Measurements from ENCODE around the gene CRYZL1. TPM values are rescaled to one million over a fixed set of nuclear protein-coding genes. Genes with fewer than 3 reads are reported as not detected.

Gene CRYZL1
- total RNA-seq, 1 donor from 2014 or later = 36.5 TPM

DNA sequence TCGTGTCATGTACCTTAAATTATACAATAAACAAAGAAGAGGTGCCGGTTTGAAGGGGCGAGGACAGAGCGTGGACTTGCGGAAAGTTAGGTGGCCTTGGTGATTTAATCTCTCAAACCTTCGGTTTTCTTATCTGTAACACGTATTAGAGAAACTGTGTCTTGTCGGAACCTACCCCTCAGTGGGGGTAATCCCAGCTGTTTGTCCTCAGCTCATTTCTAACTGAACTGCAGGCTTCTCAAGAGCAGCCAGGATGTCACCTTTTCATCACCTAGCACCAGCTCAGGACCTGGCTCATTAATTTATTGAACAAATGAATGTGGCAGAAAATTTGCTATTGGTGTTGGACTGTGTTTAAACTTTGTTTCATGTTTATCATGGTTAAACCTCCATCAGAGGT is 31.9 kb upstream of the CRYZL1 start:
- no peak overlapping the region for H3K4me3 Mint-ChIP-seq (ENCODE audit: low read depth)
- peaks cover 3% of the 10 kb centered on the region for H3K4me1 Mint-ChIP-seq (ENCODE audit: low read depth)
- H3K27ac Mint-ChIP-seq = no peak overlapping the region
- no peak for DNase-seq (ENCODE audit: low spot score)
- H3K27me3 Mint-ChIP-seq (ENCODE audit: low read depth) = no peaks in the 10 kb centered on the region
- no peaks in the 10 kb centered on the region for H3K9me3 Mint-ChIP-seq
- intact Hi-C loops (cut with micrococcal nuclease) = no loop called here
- H3K36me3 Mint-ChIP-seq (ENCODE audit: low read depth) = no peaks in the 10 kb centered on the region

DNA sequence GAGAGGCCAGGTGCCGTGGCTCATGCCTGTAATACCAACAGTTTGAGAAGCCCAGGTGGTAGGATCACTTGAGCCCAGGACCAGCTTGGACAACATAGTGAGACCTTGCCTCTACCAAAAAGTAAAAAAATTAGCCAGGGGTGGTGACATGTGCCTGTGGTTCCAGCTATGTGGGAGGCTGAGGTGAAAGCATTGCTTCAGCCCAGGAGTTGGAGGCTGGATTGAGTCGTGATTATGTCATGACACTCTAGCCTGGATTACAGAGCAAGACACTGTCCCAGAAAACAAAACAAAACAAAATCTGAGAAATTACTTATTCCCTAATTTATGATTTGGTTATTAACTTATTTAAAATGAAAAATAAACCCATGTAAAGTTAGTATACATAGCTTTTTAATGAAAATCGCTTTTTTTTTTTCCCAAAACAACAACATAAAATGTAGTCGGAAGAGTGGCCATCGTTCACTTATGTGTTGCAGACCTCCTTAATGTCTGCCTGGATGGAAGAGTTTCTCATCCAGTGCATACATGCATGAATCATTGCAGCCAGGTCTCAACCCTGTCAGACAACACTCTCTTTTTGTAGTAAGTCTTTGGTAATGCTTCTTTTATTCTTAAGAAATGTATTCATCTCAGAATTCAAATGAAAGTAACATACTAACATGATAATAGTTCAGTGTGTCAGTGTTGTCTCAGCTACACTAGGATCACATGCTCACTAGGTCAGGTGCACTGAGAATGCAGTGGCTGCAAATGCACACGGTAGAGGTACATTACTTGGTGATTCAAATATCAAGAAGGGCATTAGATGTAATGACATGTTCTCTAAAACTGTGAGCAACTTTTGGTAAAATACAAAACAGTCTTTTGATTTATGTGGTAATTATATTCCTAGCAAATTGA is 28.8 kb upstream of the CRYZL1 start:
- H3K36me3 Mint-ChIP-seq (ENCODE audit: low read depth) = no peaks in the 10 kb centered on the region
- H3K27ac Mint-ChIP-seq = no peak overlapping the region
- intact Hi-C loops (cut with micrococcal nuclease) = no loop called here
- peaks cover 5% of the 10 kb centered on the region for H3K4me1 Mint-ChIP-seq (ENCODE audit: low read depth)
- no peak for DNase-seq (ENCODE audit: low spot score)
- no peak overlapping the region for H3K4me3 Mint-ChIP-seq (ENCODE audit: low read depth)
- no peaks in the 10 kb centered on the region for H3K27me3 Mint-ChIP-seq (ENCODE audit: low read depth)
- no peaks in the 10 kb centered on the region for H3K9me3 Mint-ChIP-seq

DNA sequence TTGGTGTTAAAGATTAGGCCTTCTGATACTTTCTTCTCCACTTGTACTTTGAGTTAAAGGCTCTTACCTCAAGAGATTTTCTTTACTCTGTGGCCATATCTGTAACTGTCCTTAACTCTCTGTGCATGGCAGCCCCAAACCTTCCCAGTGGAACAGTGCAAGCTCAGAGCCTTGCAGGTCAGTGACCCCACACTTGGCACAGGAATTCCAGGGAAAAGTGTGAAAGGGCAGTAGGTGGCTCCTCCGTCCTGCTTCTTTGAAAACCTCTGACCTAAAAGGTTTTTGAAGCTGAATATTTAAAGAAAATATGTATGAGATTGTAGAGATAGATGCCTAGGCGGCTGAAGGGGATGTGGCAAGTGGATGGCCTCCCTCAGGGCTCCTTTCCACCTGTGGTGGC is 27.1 kb upstream of the CRYZL1 start:
- intact Hi-C loops (cut with micrococcal nuclease) = no loop called here

DNA sequence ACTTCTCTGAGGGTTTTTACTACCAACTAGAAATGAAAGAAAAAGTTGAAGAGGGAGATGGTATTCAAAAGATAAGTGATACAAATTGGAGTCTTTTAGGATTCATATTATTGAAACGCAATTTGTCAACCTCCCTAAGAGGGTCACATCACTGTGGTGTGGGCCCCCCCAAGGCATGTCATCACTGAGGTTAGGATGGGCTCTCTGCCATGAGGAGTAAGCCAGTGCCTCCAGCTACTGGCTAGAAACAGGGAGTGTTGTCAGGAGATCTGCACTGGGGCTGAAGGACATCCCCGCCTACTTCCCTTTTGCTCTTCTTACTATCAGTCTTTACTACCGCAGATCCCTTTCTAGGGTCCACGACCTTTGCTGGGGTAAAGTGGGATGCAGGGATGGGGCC is 26.6 kb upstream of the CRYZL1 start:
- H3K4me3 Mint-ChIP-seq (ENCODE audit: low read depth) = no peak overlapping the region
- H3K36me3 Mint-ChIP-seq (ENCODE audit: low read depth) = no peaks in the 10 kb centered on the region
- H3K9me3 Mint-ChIP-seq = no peaks in the 10 kb centered on the region
- no peak overlapping the region for H3K27ac Mint-ChIP-seq
- intact Hi-C loops (cut with micrococcal nuclease) = no loop called here
- H3K4me1 Mint-ChIP-seq (ENCODE audit: low read depth) = peaks cover 5% of the 10 kb centered on the region
- no peaks in the 10 kb centered on the region for H3K27me3 Mint-ChIP-seq (ENCODE audit: low read depth)
- no peak for DNase-seq (ENCODE audit: low spot score)

More for the DNA sequence above, 27.1 kb upstream of the CRYZL1 start:
- Mint-ChIP-seq H3K27me3 (ENCODE audit: low read depth) (no peaks in the 10 kb centered on the region), H3K4me1 (ENCODE audit: low read depth) (peaks cover 5% of the 10 kb centered on the region), H3K4me3 (ENCODE audit: low read depth) (no peak overlapping the region), H3K27ac (no peak overlapping the region), H3K36me3 (ENCODE audit: low read depth) (no peaks in the 10 kb centered on the region), H3K9me3 (no peaks in the 10 kb centered on the region)
- no peak for DNase-seq (ENCODE audit: low spot score)

DNA sequence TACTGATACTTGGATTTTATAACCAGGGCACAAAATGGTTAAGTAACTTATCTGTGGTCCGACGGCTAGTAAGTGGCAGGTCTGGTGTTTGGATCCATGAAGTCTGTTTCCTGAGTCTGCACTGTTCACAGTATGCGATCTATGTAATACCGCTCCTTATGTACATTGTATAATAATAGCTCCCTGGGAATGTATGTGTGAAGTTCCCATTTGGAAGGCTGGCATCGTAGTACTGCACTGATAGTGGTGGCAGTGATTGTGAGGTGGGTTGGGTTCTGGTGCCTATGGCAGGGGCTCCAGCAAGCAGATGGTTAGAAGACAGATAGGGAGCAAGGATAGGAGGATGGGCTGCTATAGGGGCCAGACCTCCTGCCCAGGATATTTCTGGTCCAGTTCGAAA is 26.1 kb upstream of the CRYZL1 start:
- no peaks in the 10 kb centered on the region for H3K9me3 Mint-ChIP-seq
- no peaks in the 10 kb centered on the region for H3K36me3 Mint-ChIP-seq (ENCODE audit: low read depth)
- no peak for DNase-seq (ENCODE audit: low spot score)
- intact Hi-C loops (cut with micrococcal nuclease) = no loop called here
- H3K27ac Mint-ChIP-seq = no peak overlapping the region
- H3K27me3 Mint-ChIP-seq (ENCODE audit: low read depth) = no peaks in the 10 kb centered on the region
- H3K4me1 Mint-ChIP-seq (ENCODE audit: low read depth) = peaks cover 5% of the 10 kb centered on the region
- H3K4me3 Mint-ChIP-seq (ENCODE audit: low read depth) = no peak overlapping the region

DNA sequence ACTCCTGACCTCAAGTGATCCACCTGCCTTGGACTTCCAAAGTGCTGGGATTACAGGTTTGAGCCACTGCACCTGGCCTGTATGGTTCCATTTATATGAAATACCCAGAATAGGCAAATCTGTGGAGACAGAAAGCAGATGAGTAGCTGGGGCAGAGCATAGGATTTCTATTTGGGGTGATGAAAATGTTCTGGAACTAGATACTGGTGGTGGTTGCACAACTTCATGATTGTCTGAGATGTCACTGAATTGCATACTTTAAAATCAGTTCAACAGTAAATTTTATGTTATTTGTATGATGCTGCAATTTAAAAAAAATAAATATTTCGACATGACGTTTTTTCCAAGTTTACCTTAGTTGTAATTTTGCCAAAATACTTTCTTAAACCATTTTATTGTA is 24.6 kb upstream of the CRYZL1 start:
- H3K27ac Mint-ChIP-seq = no peak overlapping the region
- peaks cover 1% of the 10 kb centered on the region for H3K9me3 Mint-ChIP-seq
- H3K4me3 Mint-ChIP-seq (ENCODE audit: low read depth) = no peak overlapping the region
- H3K36me3 Mint-ChIP-seq (ENCODE audit: low read depth) = no peaks in the 10 kb centered on the region
- H3K4me1 Mint-ChIP-seq (ENCODE audit: low read depth) = peaks cover 5% of the 10 kb centered on the region
- no peak for DNase-seq (ENCODE audit: low spot score)
- H3K27me3 Mint-ChIP-seq (ENCODE audit: low read depth) = no peaks in the 10 kb centered on the region
- intact Hi-C loops (cut with micrococcal nuclease) = no loop called here

DNA sequence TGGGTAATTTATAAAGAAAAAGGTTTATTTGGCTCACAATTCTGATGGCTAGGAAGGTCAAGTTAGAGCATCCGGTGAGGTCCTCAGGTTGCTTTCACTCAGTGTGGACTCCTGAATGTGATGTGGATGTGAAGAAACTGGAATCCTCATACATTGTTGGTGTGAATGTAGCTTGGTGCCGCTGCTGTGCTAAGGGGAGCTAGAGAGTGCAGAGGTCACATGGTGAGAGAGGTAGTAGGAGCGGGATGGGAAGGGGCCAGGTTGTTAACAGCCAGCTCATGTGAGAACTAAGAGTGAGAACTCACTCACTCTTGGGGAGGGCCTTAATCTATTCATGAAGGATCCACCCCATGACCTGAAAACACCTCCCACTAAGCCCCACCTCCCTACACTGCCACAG is 22.6 kb upstream of the CRYZL1 start:
- no peaks in the 10 kb centered on the region for H3K27me3 Mint-ChIP-seq (ENCODE audit: low read depth)
- H3K27ac Mint-ChIP-seq = no peak overlapping the region
- H3K4me3 Mint-ChIP-seq (ENCODE audit: low read depth) = no peak overlapping the region
- H3K4me1 Mint-ChIP-seq (ENCODE audit: low read depth) = peaks cover 2% of the 10 kb centered on the region
- intact Hi-C loops (cut with micrococcal nuclease) = no loop called here
- no peaks in the 10 kb centered on the region for H3K36me3 Mint-ChIP-seq (ENCODE audit: low read depth)
- H3K9me3 Mint-ChIP-seq = peaks cover 3% of the 10 kb centered on the region
- DNase-seq (ENCODE audit: low spot score) = no peak

DNA sequence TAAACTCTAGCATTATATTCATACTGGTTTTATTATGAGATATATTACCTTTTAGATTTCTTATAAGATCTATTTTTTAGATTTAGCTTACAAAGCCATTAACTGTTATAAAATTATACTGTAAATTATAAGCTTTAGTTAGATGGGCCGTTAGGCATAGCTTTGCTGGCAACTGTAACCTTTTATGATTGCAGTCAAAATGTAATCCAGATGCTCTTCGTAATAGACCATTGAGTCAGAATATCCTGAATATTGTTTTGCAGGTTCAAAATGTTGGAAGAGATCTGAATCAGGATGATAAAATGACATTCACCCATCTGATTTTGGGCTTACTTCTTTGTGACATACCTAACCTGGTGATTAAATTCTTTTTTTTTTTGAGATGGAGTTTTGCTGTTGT is 21.7 kb upstream of the CRYZL1 start:
- H3K36me3 Mint-ChIP-seq (ENCODE audit: low read depth) = no peaks in the 10 kb centered on the region
- no peak overlapping the region for H3K27ac Mint-ChIP-seq
- peaks cover 2% of the 10 kb centered on the region for H3K4me1 Mint-ChIP-seq (ENCODE audit: low read depth)
- H3K27me3 Mint-ChIP-seq (ENCODE audit: low read depth) = no peaks in the 10 kb centered on the region
- no peak overlapping the region for H3K4me3 Mint-ChIP-seq (ENCODE audit: low read depth)
- peaks cover 3% of the 10 kb centered on the region for H3K9me3 Mint-ChIP-seq
- intact Hi-C loops (cut with micrococcal nuclease) = no loop called here
- no peak for DNase-seq (ENCODE audit: low spot score)

DNA sequence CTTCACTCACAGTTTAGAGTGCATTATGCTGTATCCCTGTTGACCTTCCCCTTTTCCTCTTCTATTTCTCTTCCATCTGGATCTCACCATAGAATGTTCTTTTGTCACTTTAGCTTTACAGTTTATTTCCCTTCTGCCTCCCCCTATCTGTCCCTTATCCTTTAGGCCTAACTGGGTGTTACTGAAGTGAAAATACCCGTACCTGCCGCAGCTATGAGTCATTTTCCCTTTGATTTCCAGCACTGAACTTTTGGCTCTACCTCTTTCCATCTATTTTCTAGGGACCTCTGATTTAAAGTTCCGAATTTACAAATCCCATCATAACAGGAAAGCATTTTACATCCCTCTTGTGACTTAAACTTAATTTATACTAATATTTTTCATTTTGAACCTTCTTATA is 20.5 kb upstream of the CRYZL1 start:
- peaks cover 3% of the 10 kb centered on the region for H3K9me3 Mint-ChIP-seq
- H3K4me3 Mint-ChIP-seq (ENCODE audit: low read depth) = no peak overlapping the region
- no peaks in the 10 kb centered on the region for H3K27me3 Mint-ChIP-seq (ENCODE audit: low read depth)
- H3K27ac Mint-ChIP-seq = no peak overlapping the region
- no peaks in the 10 kb centered on the region for H3K4me1 Mint-ChIP-seq (ENCODE audit: low read depth)
- no peaks in the 10 kb centered on the region for H3K36me3 Mint-ChIP-seq (ENCODE audit: low read depth)
- intact Hi-C loops (cut with micrococcal nuclease) = no loop called here
- DNase-seq (ENCODE audit: low spot score) = no peak

DNA sequence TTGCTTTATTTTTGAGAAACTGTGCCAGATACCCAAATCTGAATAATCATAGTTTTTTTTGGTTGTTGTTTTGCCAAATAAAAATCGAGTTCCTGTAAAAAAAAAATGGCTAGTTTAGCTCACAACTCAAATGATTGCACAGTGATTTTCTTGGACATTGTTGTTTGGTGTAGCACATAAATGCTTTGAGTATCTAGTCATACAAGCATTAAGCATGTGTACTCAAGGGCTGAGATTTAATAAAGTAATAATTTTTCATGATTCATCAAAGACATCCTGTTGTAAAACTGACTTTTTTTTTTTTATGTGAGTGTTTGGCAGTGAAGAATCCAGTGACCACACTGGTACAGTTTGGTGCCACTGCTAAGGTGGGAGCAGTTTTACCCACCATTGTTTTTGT is 19.6 kb upstream of the CRYZL1 start:
- Mint-ChIP-seq H3K4me3 (ENCODE audit: low read depth) (no peak overlapping the region), H3K4me1 (ENCODE audit: low read depth) (no peaks in the 10 kb centered on the region)
- intact Hi-C loops (cut with micrococcal nuclease) = no loop called here

DNA sequence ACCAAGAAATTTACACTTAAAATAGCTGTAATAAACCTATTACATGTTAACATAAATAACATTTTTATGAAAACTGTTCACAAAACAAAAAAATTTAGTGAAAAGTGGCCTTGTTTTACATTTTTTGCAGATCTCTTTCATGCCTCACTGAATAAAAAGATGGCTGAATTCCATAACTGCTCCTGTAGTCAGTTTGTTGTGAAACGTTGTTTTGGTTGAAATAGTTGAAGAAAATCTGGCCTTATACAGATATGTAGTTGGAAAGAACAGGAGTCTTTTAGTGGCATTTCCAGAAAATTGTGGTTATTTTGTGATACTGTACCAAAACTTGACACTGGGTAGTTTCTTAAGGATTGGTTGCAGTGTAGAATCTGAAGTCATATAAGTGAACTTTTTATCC is 18.9 kb upstream of the CRYZL1 start:
- no peaks in the 10 kb centered on the region for H3K36me3 Mint-ChIP-seq (ENCODE audit: low read depth)
- peaks cover 2% of the 10 kb centered on the region for H3K27me3 Mint-ChIP-seq (ENCODE audit: low read depth)
- no peak overlapping the region for H3K27ac Mint-ChIP-seq
- H3K4me1 Mint-ChIP-seq (ENCODE audit: low read depth) = no peaks in the 10 kb centered on the region
- H3K4me3 Mint-ChIP-seq (ENCODE audit: low read depth) = no peak overlapping the region
- intact Hi-C loops (cut with micrococcal nuclease) = no loop called here
- H3K9me3 Mint-ChIP-seq = peaks cover 3% of the 10 kb centered on the region
- DNase-seq (ENCODE audit: low spot score) = no peak

More for the DNA sequence above, 19.6 kb upstream of the CRYZL1 start:
- DNase-seq (ENCODE audit: low spot score) = no peak
- Mint-ChIP-seq H3K9me3 (peaks cover 3% of the 10 kb centered on the region), H3K27ac (no peak overlapping the region), H3K36me3 (ENCODE audit: low read depth) (no peaks in the 10 kb centered on the region), H3K27me3 (ENCODE audit: low read depth) (no peaks in the 10 kb centered on the region)

DNA sequence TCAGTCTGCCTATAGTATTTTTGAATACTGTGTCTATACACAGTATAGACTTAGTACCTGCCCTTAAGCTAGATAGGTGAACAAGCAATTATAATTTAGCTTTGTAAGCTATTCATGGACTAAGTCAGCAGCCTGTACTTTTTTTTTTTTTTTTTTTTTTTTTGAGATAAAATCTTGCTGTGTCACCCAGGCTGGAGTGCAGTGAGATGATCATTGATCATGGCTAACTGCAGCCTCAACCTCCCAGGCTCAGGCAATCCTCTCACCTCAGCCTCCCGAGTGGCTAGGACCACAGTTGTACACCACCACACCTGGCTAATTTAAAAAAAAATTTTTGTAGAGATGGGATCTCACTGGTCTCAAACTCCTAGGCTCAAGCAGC is 18.0 kb upstream of the CRYZL1 start:
- intact Hi-C loops (cut with micrococcal nuclease) = no loop called here
- Mint-ChIP-seq H3K36me3 (ENCODE audit: low read depth) (no peaks in the 10 kb centered on the region), H3K4me3 (ENCODE audit: low read depth) (no peak overlapping the region), H3K4me1 (ENCODE audit: low read depth) (no peaks in the 10 kb centered on the region), H3K9me3 (peaks cover 3% of the 10 kb centered on the region), H3K27ac (no peak overlapping the region), H3K27me3 (ENCODE audit: low read depth) (peaks cover 2% of the 10 kb centered on the region)
- no peak for DNase-seq (ENCODE audit: low spot score)

DNA sequence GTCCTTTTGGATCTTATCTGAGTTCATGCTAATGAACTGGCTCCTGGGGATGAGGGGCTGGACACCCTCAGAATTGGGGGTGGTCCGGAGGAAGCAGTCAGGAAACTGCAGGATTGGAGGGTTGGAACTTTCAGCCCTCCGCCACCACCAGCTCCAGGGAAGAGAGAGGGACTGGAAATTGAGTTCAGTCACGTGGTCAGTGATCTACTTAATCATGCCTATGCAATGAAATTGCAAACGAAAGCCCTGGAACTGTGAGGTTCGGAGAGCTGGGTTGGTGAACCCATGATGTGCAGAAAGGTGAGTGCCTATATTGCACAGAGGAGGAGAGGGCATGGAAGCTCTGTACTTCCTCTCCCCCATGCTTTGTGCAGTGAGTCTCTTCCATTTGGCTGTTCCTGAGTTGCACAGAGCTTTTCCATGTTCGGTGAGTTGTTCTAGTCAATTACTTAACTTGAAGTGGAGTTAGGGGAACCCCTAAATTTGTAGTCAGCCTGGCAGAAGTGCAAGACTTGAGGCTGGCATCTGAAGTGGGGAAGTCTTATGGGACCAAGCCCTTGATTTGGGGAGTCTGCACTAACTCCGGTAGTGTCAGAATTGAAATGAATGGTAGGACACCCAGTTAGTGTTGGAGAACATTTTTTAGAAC is 17.5 kb upstream of the CRYZL1 start:
- Mint-ChIP-seq H3K36me3 (ENCODE audit: low read depth) (no peaks in the 10 kb centered on the region), H3K27me3 (ENCODE audit: low read depth) (peaks cover 2% of the 10 kb centered on the region), H3K4me1 (ENCODE audit: low read depth) (no peaks in the 10 kb centered on the region), H3K4me3 (ENCODE audit: low read depth) (no peak overlapping the region), H3K9me3 (peaks cover 3% of the 10 kb centered on the region), H3K27ac (no peak overlapping the region)
- intact Hi-C loops (cut with micrococcal nuclease) = no loop called here
- no peak for DNase-seq (ENCODE audit: low spot score)

Measured in activated T-helper 2 cell treated with anti-CD3 and anti-CD28 coated beads, Interferon-gamma antibody, Interleukin-2, Interleukin-4, amounts not matched to agents 10 μg/mL and 5 μg/mL and 100 μg/mL, durations not matched to agents 14 hours and 24 hours and 36 hours (primary cell).